Mesothelial cell of epicardium (in vitro differentiated cells): ENCODE data around the gene DIPK1C. TPM values are rescaled to one million over a fixed set of nuclear protein-coding genes. Genes with fewer than 3 reads are reported as not detected.

Experiments
- DNase-seq, 2 experiments: peaks; one replicate each; pipeline ENCODE4 v3.0.0; 2021; ENCODE audit warnings: low spot score in 2 of 2; ENCODE audit not compliant: unreplicated experiment in 2 of 2
- H3K27ac Mint-ChIP-seq: 2 replicates; pipeline ENCODE4 v1.8.0; 2021; ENCODE audit warnings: mixed read lengths
- H3K27me3 Mint-ChIP-seq: 2 replicates; pipeline ENCODE4 v1.8.0; 2021; ENCODE audit warnings: low read depth, mixed read lengths
- H3K36me3 Mint-ChIP-seq: 2 replicates; pipeline ENCODE4 v1.8.0; 2021; ENCODE audit warnings: mixed read lengths
- H3K4me1 Mint-ChIP-seq: 2 replicates; pipeline ENCODE4 v1.8.0; 2021; ENCODE audit warnings: mixed read lengths
- H3K4me3 Mint-ChIP-seq: 2 replicates; pipeline ENCODE4 v1.8.0; 2021; ENCODE audit warnings: mild to moderate bottlenecking, moderate library complexity, mixed read lengths
- H3K9me3 Mint-ChIP-seq: 2 replicates; pipeline ENCODE4 v1.8.0; 2021; ENCODE audit warnings: mixed read lengths
- CTCF ChIP-seq: fragments of 200-600 bp; sonication (generic); IDR thresholded peaks from one replicate; pipeline ENCODE4 v1.5.0; 2021; ENCODE audit warnings: antibody characterized with exemption; ENCODE audit not compliant: unreplicated experiment
- total RNA-seq: library from RNA; stranded (reverse); gene quantifications from 3 replicates; pipeline ENCODE4 v1.2.1, GENCODE V29; 2021

Gene DIPK1C
- total RNA-seq, 1 donor from 2014 or later: not detected

GRCh38 chr18:74400813-74401212 is 56.3 kb downstream of the DIPK1C start:
- Mint-ChIP-seq H3K9me3 (no peaks in the 10 kb centered on the region), H3K27me3 (peaks cover 6% of the 10 kb centered on the region), H3K4me1 (peaks cover 8% of the 10 kb centered on the region), H3K4me3 (no peak overlapping the region), H3K27ac (no peak overlapping the region), H3K36me3 (no peaks in the 10 kb centered on the region)
- no peak for TF ChIP-seq CTCF
- no peak for DNase-seq

DNA sequence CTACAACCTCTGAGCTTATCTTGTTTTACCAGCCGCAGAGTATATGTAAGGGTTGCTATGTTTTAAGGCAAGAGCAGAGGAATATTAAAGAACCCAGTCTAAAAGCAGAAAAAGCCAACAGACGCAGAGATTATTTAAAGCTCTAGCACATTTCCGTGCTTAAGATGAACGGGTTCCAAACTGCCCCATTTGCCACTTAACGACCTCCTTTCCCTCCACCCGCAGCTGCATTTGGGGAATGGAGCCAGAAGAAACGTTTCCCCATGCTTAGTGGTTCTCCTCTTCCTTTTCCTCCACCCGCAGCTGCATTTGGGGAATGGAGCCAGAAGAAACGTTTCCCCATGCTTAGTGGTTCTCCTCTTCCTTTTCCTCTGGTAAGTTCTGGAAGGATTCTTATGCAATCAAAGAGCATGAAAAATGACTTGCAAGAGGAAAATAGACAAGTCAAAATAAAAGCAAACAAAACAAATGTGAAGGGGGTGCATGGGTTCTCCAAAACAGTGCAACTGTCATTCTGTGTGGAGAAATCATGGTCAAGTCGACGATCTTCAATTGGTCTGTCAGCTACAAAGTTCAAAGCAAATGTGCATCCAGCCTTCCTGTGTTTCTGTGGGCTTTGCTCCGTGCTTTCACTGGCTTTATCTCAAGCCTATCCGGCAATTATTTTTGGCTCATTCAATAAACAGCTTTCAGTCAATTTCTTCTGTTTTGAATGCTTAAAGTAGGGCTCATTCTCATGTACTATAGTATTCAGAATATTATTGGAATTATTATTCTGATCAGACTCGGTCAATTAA is 57.8 kb downstream of the DIPK1C start:
- H3K9me3 Mint-ChIP-seq: no peaks in the 10 kb centered on the region
- H3K36me3 Mint-ChIP-seq: no peaks in the 10 kb centered on the region
- no peak overlapping the region for H3K27ac Mint-ChIP-seq
- peaks cover 11% of the 10 kb centered on the region for H3K4me1 Mint-ChIP-seq
- no peak overlapping the region for H3K4me3 Mint-ChIP-seq
- DNase-seq: no peak
- no peak for TF ChIP-seq CTCF
- H3K27me3 Mint-ChIP-seq: peaks cover 12% of the 10 kb centered on the region

DNA sequence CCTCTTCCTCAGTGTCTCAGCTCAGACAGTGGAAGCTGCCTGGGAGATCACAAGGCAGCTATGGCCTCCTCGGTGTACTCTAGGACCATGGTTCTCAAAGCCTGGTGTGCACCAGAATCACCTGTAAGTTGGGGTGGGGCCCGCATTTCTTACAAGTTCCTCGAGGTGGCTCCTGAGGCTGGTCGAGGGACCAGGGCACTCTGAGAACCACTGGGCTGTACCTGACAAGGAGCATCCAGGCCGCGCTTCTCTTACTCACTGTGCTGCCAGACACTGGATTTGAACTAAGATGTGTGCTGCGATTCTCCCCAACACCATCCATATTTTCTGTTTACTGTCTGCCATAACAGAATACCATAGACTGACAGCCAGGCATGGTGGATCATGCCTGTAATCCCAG is 59.5 kb downstream of the DIPK1C start:
- peaks cover 27% of the 10 kb centered on the region for H3K27me3 Mint-ChIP-seq
- H3K36me3 Mint-ChIP-seq: no peaks in the 10 kb centered on the region
- H3K9me3 Mint-ChIP-seq: no peaks in the 10 kb centered on the region
- TF ChIP-seq CTCF: no peak
- no peak overlapping the region for H3K4me3 Mint-ChIP-seq
- H3K27ac Mint-ChIP-seq: no peak overlapping the region
- peaks cover 11% of the 10 kb centered on the region for H3K4me1 Mint-ChIP-seq
- no peak for DNase-seq

- H3K4me1 Mint-ChIP-seq: peaks cover 11% of the 10 kb centered on the region
- H3K27me3 Mint-ChIP-seq: peaks cover 33% of the 10 kb centered on the region
- no peak overlapping the region for H3K27ac Mint-ChIP-seq
- no peak for TF ChIP-seq CTCF
- H3K9me3 Mint-ChIP-seq: no peaks in the 10 kb centered on the region
- DNase-seq: no peak
- H3K4me3 Mint-ChIP-seq: no peak overlapping the region
- H3K36me3 Mint-ChIP-seq: no peaks in the 10 kb centered on the region
Observed at GRCh38 chr18:74396171-74397169, 60.6 kb downstream of the DIPK1C start.

GRCh38 chr18:74395648-74396154 is 61.4 kb downstream of the DIPK1C start:
- Mint-ChIP-seq H3K4me3 (no peak overlapping the region), H3K27ac (no peak overlapping the region), H3K27me3 (peaks cover 37% of the 10 kb centered on the region), H3K4me1 (peaks cover 11% of the 10 kb centered on the region), H3K36me3 (no peaks in the 10 kb centered on the region), H3K9me3 (no peaks in the 10 kb centered on the region)
- DNase-seq: no peak
- TF ChIP-seq CTCF: no peak
